ENCODE measurements around the gene ITGAE. TPM values are rescaled to one million over a fixed set of nuclear protein-coding genes. Genes with fewer than 3 reads are reported as not detected.
A peak's percentile ranks its signal among the peaks of the same experiment; 100 is the strongest.

Gene ITGAE
- total RNA-seq, 1 donor from 2014 or later: 28.3 TPM

DNA sequence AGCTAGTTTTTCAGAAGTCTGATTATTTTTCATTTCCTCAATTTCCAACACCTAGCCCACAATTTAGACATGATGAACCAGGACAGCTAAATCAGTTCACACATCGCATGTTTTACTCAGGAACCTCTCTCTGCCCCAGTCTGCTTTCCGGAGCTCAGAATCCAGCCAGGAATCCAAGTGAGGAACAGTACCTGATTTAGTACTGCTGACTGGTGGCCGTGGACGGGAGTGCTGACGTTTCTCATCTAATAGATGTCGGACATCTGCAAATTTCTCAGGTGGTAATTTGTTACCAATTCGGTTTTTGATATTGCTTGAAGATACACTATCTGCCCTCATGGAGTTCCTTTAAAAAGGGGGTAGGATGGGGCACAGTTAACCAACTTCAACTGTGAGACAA lies 14.9 kb upstream of the ITGAE start:
- TF ChIP-seq, protein P1, sequence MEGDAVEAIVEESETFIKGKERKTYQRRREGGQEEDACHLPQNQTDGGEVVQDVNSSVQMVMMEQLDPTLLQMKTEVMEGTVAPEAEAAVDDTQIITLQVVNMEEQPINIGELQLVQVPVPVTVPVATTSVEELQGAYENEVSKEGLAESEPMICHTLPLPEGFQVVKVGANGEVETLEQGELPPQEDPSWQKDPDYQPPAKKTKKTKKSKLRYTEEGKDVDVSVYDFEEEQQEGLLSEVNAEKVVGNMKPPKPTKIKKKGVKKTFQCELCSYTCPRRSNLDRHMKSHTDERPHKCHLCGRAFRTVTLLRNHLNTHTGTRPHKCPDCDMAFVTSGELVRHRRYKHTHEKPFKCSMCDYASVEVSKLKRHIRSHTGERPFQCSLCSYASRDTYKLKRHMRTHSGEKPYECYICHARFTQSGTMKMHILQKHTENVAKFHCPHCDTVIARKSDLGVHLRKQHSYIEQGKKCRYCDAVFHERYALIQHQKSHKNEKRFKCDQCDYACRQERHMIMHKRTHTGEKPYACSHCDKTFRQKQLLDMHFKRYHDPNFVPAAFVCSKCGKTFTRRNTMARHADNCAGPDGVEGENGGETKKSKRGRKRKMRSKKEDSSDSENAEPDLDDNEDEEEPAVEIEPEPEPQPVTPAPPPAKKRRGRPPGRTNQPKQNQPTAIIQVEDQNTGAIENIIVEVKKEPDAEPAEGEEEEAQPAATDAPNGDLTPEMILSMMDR (IDR thresholded peaks at IDR 0.05): peak; percentile 29
- Mint-ChIP-seq H3K4me1 (ENCODE audit: low read depth) (peaks cover 5% of the 10 kb centered on the region), H3K9me3 (ENCODE audit: low read depth) (no peaks in the 10 kb centered on the region), H3K27ac (ENCODE audit: unreplicated experiment) (no peak overlapping the region), H3K4me3 (ENCODE audit: unreplicated experiment) (no peak overlapping the region), H3K27me3 (ENCODE audit: low read depth) (no peaks in the 10 kb centered on the region), H3K36me3 (ENCODE audit: low read depth) (peaks cover 39% of the 10 kb centered on the region)
- no peak for DNase-seq (ENCODE audit: low spot score)

DNA sequence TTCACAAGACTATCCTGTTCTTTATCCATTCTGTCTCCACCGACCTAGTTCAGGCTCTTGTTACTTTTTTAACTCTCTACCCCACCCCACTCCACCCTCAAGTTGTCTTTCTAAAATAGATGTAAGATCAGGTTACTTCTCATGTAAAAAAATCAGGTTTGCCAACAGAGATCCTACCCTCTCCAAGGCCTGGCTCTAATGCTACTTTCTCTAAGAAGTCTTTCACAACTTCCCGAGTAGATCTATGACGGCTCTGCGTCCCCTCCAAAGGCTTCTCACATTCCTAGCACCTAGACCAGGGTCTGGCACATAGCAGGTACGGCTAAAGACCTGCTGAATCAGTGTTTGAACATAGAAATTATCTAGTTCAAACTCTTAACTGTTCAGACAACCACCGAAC lies 14.1 kb upstream of the ITGAE start:
- no peak overlapping the region for H3K27ac Mint-ChIP-seq (ENCODE audit: unreplicated experiment)
- no peak overlapping the region for H3K4me3 Mint-ChIP-seq (ENCODE audit: unreplicated experiment)
- TF ChIP-seq, protein P1 (IDR thresholded peaks at IDR 0.05): no peak
- no peak for DNase-seq (ENCODE audit: low spot score)
- peaks cover 5% of the 10 kb centered on the region for H3K4me1 Mint-ChIP-seq (ENCODE audit: low read depth)
- no peaks in the 10 kb centered on the region for H3K27me3 Mint-ChIP-seq (ENCODE audit: low read depth)
- peaks cover 41% of the 10 kb centered on the region for H3K36me3 Mint-ChIP-seq (ENCODE audit: low read depth)
- no peaks in the 10 kb centered on the region for H3K9me3 Mint-ChIP-seq (ENCODE audit: low read depth)

DNA sequence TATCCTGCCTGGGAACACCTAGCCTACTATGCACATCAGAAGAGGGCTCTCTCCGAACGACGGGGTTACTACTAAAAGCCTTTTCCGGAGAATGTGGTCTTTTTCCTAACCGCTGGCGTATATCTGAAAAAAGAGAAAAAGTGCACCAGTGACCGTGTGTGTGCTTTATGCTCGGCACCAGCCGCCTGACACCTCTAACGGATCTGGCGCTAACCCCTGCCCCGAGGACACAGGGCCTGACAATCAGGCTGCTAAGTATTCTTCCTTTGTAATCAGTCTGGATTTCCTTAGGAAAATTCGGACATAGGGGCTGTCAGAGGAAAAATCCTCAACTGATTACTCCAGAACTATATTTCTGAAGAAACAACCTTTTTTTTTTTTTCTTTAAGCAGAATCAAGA lies 13.4 kb upstream of the ITGAE start:
- Mint-ChIP-seq H3K36me3 (ENCODE audit: low read depth) (peaks cover 42% of the 10 kb centered on the region), H3K27ac (ENCODE audit: unreplicated experiment) (no peak overlapping the region), H3K9me3 (ENCODE audit: low read depth) (no peaks in the 10 kb centered on the region), H3K4me3 (ENCODE audit: unreplicated experiment) (no peak overlapping the region), H3K27me3 (ENCODE audit: low read depth) (no peaks in the 10 kb centered on the region), H3K4me1 (ENCODE audit: low read depth) (peaks cover 5% of the 10 kb centered on the region)
- no peak for DNase-seq (ENCODE audit: low spot score)
- TF ChIP-seq, protein P1 (IDR thresholded peaks at IDR 0.05): no peak

DNA sequence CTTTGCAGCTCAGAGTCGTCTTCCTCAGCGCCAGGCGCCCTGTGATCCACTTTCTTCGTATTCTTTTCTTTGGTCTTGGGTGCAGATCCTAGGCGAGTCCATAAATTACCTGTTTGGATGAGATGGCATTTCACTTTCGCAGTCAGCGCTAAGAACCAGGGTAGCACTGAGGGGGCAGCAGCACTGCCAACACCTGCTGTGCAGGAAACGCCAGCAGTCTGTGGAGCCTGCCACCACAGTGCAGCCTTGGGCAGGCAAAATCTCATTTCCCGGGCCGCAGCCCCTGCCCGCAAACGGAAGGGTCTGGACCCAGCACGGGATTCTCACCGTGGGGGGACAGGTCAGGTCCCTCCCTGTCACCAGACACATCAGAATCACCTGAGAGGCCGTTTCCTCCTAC lies 12.2 kb upstream of the ITGAE start:
- no peaks in the 10 kb centered on the region for H3K9me3 Mint-ChIP-seq (ENCODE audit: low read depth)
- H3K27ac Mint-ChIP-seq (ENCODE audit: unreplicated experiment): peak overlapping the region; percentile 5
- TF ChIP-seq, protein P1 (IDR thresholded peaks at IDR 0.05): no peak
- H3K4me1 Mint-ChIP-seq (ENCODE audit: low read depth): peaks cover 12% of the 10 kb centered on the region
- peaks cover 36% of the 10 kb centered on the region for H3K36me3 Mint-ChIP-seq (ENCODE audit: low read depth)
- H3K27me3 Mint-ChIP-seq (ENCODE audit: low read depth): no peaks in the 10 kb centered on the region
- no peak for DNase-seq (ENCODE audit: low spot score)
- no peak overlapping the region for H3K4me3 Mint-ChIP-seq (ENCODE audit: unreplicated experiment)

DNA sequence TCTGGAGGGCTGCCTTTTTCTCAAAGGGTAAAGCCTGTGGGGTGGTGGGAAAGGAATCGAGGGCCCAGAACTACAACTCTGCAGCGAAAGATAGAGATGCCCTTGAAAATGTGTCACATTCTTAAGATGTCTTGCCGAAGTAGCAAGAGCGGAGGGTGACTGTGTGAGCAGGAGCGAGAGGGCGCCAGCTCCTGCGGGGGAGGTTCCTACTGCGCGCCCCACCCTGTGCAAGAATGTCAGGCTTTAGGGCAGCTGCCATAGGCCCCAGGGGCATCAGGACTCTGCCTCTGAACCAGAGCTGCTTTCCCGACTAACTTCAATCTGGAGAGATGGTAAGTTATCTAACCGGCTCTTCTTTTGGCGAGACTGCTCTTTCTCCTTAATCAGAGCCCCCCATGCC lies 11.8 kb upstream of the ITGAE start:
- Mint-ChIP-seq H3K4me3 (ENCODE audit: unreplicated experiment) (no peak overlapping the region), H3K9me3 (ENCODE audit: low read depth) (no peaks in the 10 kb centered on the region), H3K27me3 (ENCODE audit: low read depth) (no peaks in the 10 kb centered on the region), H3K36me3 (ENCODE audit: low read depth) (peaks cover 39% of the 10 kb centered on the region), H3K27ac (ENCODE audit: unreplicated experiment) (peak overlapping the region; percentile 5), H3K4me1 (ENCODE audit: low read depth) (peaks cover 12% of the 10 kb centered on the region)
- no peak for DNase-seq (ENCODE audit: low spot score)
- TF ChIP-seq, protein P1 (IDR thresholded peaks at IDR 0.05): no peak
